ENCODE measurements around the gene DNAI4. TPM values are rescaled to one million over a fixed set of nuclear protein-coding genes. Genes with fewer than 3 reads are reported as not detected.

The DNAI4 gene
- total RNA-seq, 2 donors from 2014 or later = 1.9 to 5.9 TPM

DNA sequence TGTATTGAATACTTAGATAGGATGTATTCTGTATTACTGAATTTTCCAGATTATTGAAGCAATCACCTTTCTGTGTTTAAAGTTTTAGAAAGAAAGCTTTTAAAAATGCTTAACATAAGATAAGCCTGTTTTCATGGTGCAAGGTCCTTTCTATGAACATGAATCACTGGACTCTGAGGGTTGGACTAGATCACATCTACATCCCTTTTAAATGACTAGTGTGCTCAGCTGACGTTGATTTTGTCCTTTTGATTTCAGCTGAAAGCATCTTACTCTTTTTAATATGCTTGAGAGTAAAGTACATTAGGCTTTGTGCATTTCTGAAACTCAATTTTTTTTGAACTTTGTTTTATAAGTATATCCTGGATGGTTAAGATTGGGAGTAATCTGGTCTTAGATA is 16.3 kb upstream of the DNAI4 start:
- no peak for DNase-seq (ENCODE audit: low spot score)
- TF ChIP-seq, protein P1, sequence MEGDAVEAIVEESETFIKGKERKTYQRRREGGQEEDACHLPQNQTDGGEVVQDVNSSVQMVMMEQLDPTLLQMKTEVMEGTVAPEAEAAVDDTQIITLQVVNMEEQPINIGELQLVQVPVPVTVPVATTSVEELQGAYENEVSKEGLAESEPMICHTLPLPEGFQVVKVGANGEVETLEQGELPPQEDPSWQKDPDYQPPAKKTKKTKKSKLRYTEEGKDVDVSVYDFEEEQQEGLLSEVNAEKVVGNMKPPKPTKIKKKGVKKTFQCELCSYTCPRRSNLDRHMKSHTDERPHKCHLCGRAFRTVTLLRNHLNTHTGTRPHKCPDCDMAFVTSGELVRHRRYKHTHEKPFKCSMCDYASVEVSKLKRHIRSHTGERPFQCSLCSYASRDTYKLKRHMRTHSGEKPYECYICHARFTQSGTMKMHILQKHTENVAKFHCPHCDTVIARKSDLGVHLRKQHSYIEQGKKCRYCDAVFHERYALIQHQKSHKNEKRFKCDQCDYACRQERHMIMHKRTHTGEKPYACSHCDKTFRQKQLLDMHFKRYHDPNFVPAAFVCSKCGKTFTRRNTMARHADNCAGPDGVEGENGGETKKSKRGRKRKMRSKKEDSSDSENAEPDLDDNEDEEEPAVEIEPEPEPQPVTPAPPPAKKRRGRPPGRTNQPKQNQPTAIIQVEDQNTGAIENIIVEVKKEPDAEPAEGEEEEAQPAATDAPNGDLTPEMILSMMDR (IDR thresholded peaks at IDR 0.05) = no peak
- Histone ChIP-seq H3K36me3 (no peaks in the 10 kb centered on the region), H3K27ac (no peak overlapping the region), H3K27me3 (replicated peaks; ENCODE audit: insufficient read depth) (no peaks in the 10 kb centered on the region), H3K4me1 (ENCODE audit: control insufficient read depth in 1 of 2, low read depth in 2 of 2) (peaks cover 45 to 52% of the 10 kb centered on the region in 2 donors), H3K9me3 (no peaks in the 10 kb centered on the region), H3K4me3 (no peak overlapping the region)
- ATAC-seq (ENCODE audit: insufficient number of reproducible peaks, low FRiP score, low read depth) = no peak

DNA sequence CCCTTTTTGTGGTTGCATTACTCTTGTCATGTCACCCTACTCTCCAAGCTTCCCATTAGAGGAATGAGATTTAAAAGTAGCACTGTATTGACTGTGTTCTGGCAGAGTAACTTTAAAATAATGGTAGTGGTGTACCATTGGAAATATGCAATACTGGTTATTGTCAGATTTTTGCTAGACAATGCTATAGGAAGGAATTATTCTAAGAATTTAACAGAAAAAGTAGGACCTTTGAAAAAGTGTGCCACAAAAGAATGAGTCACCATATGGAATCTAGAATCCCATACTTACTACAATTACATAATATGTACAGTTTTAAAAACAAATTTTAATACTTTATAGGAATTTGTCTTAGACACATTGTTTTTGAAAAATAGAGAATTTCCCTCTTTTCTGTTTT is 14.0 kb upstream of the DNAI4 start:
- TF ChIP-seq, protein P1 (IDR thresholded peaks at IDR 0.05) = no peak
- DNase-seq (ENCODE audit: low spot score) (no peak), ATAC-seq (ENCODE audit: insufficient number of reproducible peaks, low FRiP score, low read depth) (no peak)
- no peaks in the 10 kb centered on the region for H3K36me3 ChIP-seq
- no peaks in the 10 kb centered on the region for H3K9me3 ChIP-seq
- H3K27ac ChIP-seq = no peak overlapping the region
- peaks cover 57 to 60% of the 10 kb centered on the region in 2 donors for H3K4me1 ChIP-seq (ENCODE audit: control insufficient read depth in 1 of 2, low read depth in 2 of 2)
- no peak overlapping the region for H3K4me3 ChIP-seq
- no peaks in the 10 kb centered on the region for H3K27me3 ChIP-seq (replicated peaks; ENCODE audit: insufficient read depth)

DNA sequence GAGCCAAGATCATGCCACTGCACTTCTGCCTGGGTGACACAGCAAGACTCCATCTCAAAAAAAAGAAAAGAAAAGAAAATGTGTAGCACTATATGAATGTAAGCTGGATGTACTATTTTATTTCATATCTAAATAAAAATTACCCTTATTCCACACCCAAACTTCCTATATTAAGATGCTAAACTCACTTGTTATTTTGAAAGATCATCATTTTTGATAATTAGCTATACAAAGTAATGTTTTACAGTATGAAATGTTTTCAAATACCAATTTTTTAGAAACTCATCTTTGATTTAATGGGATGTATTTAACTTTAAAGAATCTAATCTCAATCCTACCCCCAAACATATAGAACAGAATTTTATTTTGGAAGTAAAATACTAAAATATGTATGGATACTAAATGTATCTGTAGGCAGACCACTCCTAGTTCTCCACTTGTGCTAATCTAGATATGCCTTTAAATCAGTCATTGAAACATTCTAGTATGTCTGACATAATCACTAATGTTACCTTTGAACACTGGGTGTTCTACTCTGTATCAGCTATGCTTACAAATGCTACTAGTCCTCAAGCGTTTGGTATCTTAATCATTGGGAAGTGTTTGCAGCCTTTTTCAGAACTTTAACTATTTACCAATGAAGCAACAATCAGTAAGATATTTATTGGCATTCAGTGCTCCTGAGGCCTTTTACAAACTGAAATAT is 13.0 kb upstream of the DNAI4 start:
- Histone ChIP-seq H3K27ac (no peak overlapping the region), H3K27me3 (replicated peaks; ENCODE audit: insufficient read depth) (no peaks in the 10 kb centered on the region), H3K36me3 (no peaks in the 10 kb centered on the region), H3K4me1 (ENCODE audit: control insufficient read depth in 1 of 2, low read depth in 2 of 2) (peaks cover 61 to 66% of the 10 kb centered on the region in 2 donors), H3K9me3 (no peaks in the 10 kb centered on the region), H3K4me3 (no peak overlapping the region)
- ATAC-seq (ENCODE audit: insufficient number of reproducible peaks, low FRiP score, low read depth) (no peak), DNase-seq (ENCODE audit: low spot score) (no peak)
- TF ChIP-seq, protein P1 (IDR thresholded peaks at IDR 0.05) = no peak

DNA sequence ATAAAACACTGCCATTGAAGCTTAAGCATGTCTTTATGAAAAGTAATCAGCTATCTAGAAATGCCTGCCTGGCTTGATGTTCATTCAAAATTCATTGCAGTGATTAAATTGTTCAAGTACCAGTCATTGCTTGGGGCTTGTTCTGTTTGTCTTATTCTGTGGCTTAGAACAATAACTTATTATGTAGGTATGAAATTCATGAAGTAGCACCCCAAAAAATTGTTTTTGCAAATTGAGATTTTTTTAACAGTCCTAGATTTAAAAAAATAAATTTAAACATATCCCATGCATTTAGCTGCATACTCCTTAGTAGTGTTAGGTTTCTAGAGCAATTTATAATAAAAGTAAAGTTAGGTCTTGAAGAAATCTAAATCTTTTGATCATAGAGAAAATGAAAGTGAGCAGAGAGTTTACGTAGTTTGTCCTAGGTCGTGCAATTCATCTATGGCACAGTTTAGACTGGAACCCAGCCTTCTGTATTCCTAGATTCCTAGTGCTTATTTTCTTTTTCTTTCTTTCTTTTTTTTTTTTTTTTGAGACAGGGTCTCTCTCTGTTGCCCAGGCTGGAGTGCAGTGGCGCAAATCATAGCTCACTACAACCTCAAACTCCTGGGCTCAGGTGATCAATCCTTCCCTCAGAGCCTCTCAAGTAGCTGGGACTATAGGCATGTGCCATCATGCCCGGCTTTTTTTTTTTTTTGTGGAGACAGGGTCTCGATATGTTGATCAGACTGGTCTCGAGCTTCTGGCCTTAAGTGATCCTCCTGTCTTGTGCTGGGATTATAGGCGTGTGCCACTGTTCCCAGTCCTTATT is 9.4 kb upstream of the DNAI4 start:
- Histone ChIP-seq H3K4me1 (ENCODE audit: control insufficient read depth in 1 of 2, low read depth in 2 of 2) (peaks cover 58 to 67% of the 10 kb centered on the region in 2 donors), H3K27ac (peak overlapping the region in 1 of 2 donors; percentile 25), H3K36me3 (no peaks in the 10 kb centered on the region), H3K4me3 (peak overlapping the region; percentile 47), H3K9me3 (no peaks in the 10 kb centered on the region), H3K27me3 (replicated peaks; ENCODE audit: insufficient read depth) (no peaks in the 10 kb centered on the region)
- ATAC-seq (ENCODE audit: insufficient number of reproducible peaks, low FRiP score, low read depth) (no peak), DNase-seq (ENCODE audit: low spot score) (no peak)
- TF ChIP-seq, protein P1 (IDR thresholded peaks at IDR 0.05) = no peak

DNA sequence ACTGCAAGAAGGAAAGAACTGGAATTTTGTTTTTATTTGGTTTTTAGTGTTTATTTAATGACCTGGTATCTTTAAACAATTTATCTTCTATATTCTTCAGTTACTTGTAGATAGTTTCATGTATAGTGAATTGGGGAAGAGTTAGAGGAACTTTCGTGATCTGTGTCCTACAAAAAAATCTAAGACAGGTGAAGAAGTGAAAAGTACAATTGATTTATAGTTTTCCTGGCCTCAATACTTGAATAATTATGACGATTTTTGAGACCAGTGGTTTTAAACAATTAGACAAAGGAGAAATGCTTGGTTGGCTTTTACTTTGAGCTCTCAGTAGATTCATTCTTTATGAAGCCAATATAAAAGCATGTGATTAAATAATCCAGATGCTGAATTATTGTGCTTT is 7.6 kb upstream of the DNAI4 start:
- no peaks in the 10 kb centered on the region for H3K9me3 ChIP-seq
- no peaks in the 10 kb centered on the region for H3K27me3 ChIP-seq (replicated peaks; ENCODE audit: insufficient read depth)
- TF ChIP-seq, protein P1 (IDR thresholded peaks at IDR 0.05) = no peak
- no peak overlapping the region for H3K27ac ChIP-seq
- H3K36me3 ChIP-seq = no peaks in the 10 kb centered on the region
- peaks cover 42 to 52% of the 10 kb centered on the region in 2 donors for H3K4me1 ChIP-seq (ENCODE audit: control insufficient read depth in 1 of 2, low read depth in 2 of 2)
- ATAC-seq (ENCODE audit: insufficient number of reproducible peaks, low FRiP score, low read depth) (no peak), DNase-seq (ENCODE audit: low spot score) (no peak)
- H3K4me3 ChIP-seq = peak overlapping the region; percentile 97

All from thoracic aorta (tissue), 2 donors.